ENCODE measurements around the gene FRMD4A. TPM values are rescaled to one million over a fixed set of nuclear protein-coding genes. Genes with fewer than 3 reads are reported as not detected.

Gene FRMD4A
- total RNA-seq, 2 donors from 2014 or later: 37.8 to 41.6 TPM

- intact Hi-C loops (cut with DNase I): no loop called here
- DNase-seq (ENCODE audit: low spot score): no peak
These were observed 517.9 kb downstream of the FRMD4A start for GRCh38 chr10:13812804-13813203.

- intact Hi-C loops (cut with DNase I): no loop called here
- no peak for DNase-seq (ENCODE audit: low spot score)
These were observed 520.2 kb downstream of the FRMD4A start for GRCh38 chr10:13810568-13810967.

- DNase-seq (ENCODE audit: low spot score): no peak
- intact Hi-C loops (cut with DNase I): loop anchor here in 1 of 2 donors (10.0 kb wide), 1 partner anchor 145 kb away; no protein-coding TSS in a partner anchor
These were observed 521.3 kb downstream of the FRMD4A start for GRCh38 chr10:13809427-13809826.

- no peak for DNase-seq (ENCODE audit: low spot score)
- intact Hi-C loops (cut with DNase I): loop anchor here in 1 of 2 donors (10.0 kb wide), 1 partner anchor 146 kb away; no protein-coding TSS in a partner anchor
These were observed 522.0 kb downstream of the FRMD4A start for GRCh38 chr10:13808556-13809391.

- intact Hi-C loops (cut with DNase I): loop anchor here in 1 of 2 donors (10.0 kb wide), 1 partner anchor 148 kb away; no protein-coding TSS in a partner anchor
- no peak for DNase-seq (ENCODE audit: low spot score)
These were observed 524.3 kb downstream of the FRMD4A start for GRCh38 chr10:13806419-13806818.

GRCh38 chr10:13803566-13804554 is 526.9 kb downstream of the FRMD4A start:
- DNase-seq (ENCODE audit: low spot score): no peak
- intact Hi-C loops (cut with DNase I): loop anchor here in 1 of 2 donors (10.0 kb wide), 1 partner anchor 151 kb away; no protein-coding TSS in a partner anchor

GRCh38 chr10:13801907-13802288 is 528.8 kb downstream of the FRMD4A start:
- intact Hi-C loops (cut with DNase I): loop anchor here in 1 of 2 donors (10.0 kb wide), 1 partner anchor 153 kb away; no protein-coding TSS in a partner anchor
- DNase-seq (ENCODE audit: low spot score): no peak

GRCh38 chr10:13801156-13801906 is 529.4 kb downstream of the FRMD4A start:
- no peak for DNase-seq (ENCODE audit: low spot score)
- intact Hi-C loops (cut with DNase I): loop anchor here in 1 of 2 donors (10.0 kb wide), 1 partner anchor 153 kb away; no protein-coding TSS in a partner anchor

GRCh38 chr10:13797164-13797563 is 533.6 kb downstream of the FRMD4A start:
- DNase-seq (ENCODE audit: low spot score): no peak
- intact Hi-C loops (cut with DNase I): no loop called here

- intact Hi-C loops (cut with DNase I): no loop called here
- no peak for DNase-seq (ENCODE audit: low spot score)
These were observed 534.8 kb downstream of the FRMD4A start for GRCh38 chr10:13795653-13796555.

- no peak for DNase-seq (ENCODE audit: low spot score)
- intact Hi-C loops (cut with DNase I): no loop called here
These were observed 535.6 kb downstream of the FRMD4A start for GRCh38 chr10:13794992-13795612.

GRCh38 chr10:13792006-13792405 is 538.7 kb downstream of the FRMD4A start:
- DNase-seq (ENCODE audit: low spot score): no peak
- intact Hi-C loops (cut with DNase I): no loop called here

GRCh38 chr10:13791483-13791882 is 539.2 kb downstream of the FRMD4A start:
- intact Hi-C loops (cut with DNase I): no loop called here
- DNase-seq (ENCODE audit: low spot score): no peak

- intact Hi-C loops (cut with DNase I): no loop called here
- DNase-seq (ENCODE audit: low spot score): no peak
These were observed 540.5 kb downstream of the FRMD4A start for GRCh38 chr10:13790196-13790595.

GRCh38 chr10:13789448-13789829 is 541.3 kb downstream of the FRMD4A start:
- intact Hi-C loops (cut with DNase I): loop anchor here (5.0 to 10.0 kb wide), 3 partner anchors 103 to 305 kb away; no protein-coding TSS in a partner anchor
- no peak for DNase-seq (ENCODE audit: low spot score)

- intact Hi-C loops (cut with DNase I): loop anchor here (5.0 to 10.0 kb wide), 3 partner anchors 103 to 306 kb away; no protein-coding TSS in a partner anchor
- DNase-seq (ENCODE audit: low spot score): peak; percentile 87
These were observed 541.8 kb downstream of the FRMD4A start for GRCh38 chr10:13788711-13789447.

GRCh38 chr10:13788320-13788600 is 542.5 kb downstream of the FRMD4A start:
- intact Hi-C loops (cut with DNase I): loop anchor here (5.0 to 10.0 kb wide), 3 partner anchors 104 to 307 kb away; no protein-coding TSS in a partner anchor
- DNase-seq (ENCODE audit: low spot score): no peak
